Stimulated activated CD8-positive, alpha-beta memory T cell treated with anti-CD3 and anti-CD28 coated beads, Interleukin-2, amount 100 ng/mL, for 1 hour (primary cell): Measurements from ENCODE around the gene HSPA1B.
"Not testable (repeated sequence)": the region's sequence is repeated elsewhere in the genome, so short reads cannot be mapped to it uniquely, and the experiment has no call there.

ENCODE experiments used
- DNase-seq, 2 donors: peaks; one replicate each; pipeline ENCODE4 v3.0.0-alpha.2; 2020; ENCODE audit warnings: low read depth in 2 of 2

The HSPA1B gene

DNA sequence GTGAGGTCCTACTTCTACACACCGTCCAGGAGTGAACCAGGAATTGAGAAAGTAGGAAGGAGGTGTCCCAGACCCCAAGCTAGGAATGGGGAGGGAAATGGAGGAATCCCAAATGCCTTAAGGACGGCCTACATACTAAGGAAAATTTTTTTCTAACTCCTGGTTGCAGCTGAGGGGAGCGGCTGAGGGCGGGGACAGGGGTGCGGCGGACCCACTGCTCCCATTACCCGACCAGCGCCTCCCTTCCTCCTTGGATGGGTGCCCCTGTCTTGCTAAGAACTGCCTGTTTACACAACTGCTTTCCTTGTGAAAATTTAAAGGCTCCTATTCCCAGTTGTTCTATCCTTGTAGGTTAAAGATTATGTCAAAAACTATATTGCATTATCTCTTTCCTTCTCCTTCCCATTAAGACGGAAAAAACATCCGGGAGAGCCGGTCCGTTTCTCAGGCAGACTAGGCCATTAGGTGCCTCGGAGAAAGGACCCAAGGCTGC, 699 bp upstream of the HSPA1B start:
- no peak for DNase-seq

DNA sequence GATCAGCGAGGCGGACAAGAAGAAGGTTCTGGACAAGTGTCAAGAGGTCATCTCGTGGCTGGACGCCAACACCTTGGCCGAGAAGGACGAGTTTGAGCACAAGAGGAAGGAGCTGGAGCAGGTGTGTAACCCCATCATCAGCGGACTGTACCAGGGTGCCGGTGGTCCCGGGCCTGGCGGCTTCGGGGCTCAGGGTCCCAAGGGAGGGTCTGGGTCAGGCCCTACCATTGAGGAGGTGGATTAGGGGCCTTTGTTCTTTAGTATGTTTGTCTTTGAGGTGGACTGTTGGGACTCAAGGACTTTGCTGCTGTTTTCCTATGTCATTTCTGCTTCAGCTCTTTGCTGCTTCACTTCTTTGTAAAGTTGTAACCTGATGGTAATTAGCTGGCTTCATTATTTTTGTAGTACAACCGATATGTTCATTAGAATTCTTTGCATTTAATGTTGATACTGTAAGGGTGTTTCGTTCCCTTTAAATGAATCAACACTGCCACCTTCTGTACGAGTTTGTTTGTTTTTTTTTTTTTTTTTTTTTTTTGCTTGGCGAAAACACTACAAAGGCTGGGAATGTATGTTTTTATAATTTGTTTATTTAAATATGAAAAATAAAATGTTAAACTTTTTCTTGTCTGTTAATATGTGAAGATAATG, 2.2 kb downstream of the HSPA1B start:
- DNase-seq = no peak

GRCh38 chr6:31830886-31831335, 3.4 kb downstream of the HSPA1B start:
- no peak for DNase-seq

- no peak for DNase-seq
Observed at GRCh38 chr6:31831350-31832215, 4.0 kb downstream of the HSPA1B start.

DNA sequence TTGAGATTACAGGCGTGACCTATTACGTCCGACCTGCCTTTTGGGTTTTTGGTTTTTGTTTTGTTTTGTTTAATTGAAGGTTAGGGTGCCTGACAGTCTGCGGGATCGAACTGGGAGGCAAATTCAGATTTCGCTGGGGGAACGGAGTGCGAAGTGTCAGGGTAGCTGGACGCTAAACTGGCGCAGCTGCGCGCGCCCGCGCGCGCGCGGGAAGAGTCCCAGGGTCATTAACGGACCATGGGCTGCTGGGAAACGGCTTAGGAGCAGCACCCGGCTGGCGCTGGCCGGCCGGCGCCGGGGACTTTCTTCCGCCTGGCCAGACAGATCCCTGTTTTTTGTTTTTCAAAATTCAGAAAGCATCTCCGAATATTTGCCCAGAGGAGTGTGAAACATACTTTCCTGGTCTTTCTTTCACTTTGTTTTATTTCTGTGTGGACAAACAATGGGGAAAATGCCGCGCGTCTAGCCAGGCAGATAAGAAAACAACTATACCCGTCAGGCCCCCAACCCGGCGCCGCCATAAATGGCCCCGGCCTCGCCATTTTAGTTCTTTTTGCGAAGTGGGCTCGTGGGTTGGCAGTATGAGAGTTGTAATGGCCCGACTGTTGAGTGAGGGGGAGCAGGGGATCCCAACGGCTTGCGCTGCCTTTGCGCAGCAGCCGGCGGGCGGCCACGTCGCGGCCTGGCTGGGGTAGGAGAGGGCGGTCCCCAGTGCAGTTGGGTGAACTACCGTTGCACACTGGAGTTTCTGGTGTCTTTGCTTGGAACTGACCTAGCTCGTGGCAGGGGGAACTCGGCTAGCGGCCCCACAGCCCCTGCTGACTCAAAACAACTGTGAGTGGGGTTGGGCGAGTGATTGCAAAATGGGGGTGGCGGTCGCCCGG, 7.1 kb downstream of the HSPA1B start:
- DNase-seq = peak; percentile 52 to 63

GRCh38 chr6:31836047-31836473, 8.5 kb downstream of the HSPA1B start:
- no peak for DNase-seq

DNA sequence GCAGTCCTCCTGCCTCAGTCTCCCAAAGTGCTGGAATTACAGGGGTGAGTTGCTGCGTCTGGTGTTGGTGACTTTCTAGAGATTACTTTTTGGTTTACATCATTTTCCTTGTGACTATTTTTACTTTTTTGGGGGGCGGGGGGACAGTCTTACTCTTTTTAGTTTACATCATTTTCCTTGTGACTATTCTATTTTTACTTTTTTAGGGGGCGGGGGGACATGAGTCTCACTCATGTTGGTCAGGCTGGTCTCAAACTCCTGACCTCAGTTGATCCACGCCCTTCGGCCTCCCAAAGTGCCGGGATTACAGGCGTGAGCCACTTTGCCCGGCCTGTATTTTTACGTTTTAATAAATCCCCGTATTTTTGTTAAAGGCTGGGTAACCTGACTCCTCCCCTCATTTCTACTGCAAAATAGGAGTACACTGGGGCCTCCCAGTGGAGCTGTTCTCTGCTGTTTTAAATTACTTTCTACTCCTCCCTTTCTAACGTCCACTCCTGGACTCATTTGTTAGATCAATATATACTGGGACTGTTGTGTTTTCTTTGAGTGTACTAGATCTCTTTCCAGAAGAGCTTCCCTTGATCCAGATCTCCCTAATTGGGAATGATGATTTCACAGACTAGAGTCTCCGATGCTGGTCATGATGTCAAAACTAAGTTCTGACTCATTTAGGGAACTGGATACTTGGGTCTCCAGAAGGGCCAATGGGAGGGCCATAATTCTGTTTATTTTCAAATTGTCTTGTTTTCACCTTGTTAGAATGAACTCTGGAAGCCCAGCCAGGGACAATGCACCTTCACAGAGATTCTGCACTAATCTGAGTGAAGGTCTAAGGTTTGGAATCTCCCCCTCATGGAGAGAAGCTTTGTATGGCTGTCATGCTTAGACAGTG, 9.2 kb downstream of the HSPA1B start:
- no peak for DNase-seq

DNA sequence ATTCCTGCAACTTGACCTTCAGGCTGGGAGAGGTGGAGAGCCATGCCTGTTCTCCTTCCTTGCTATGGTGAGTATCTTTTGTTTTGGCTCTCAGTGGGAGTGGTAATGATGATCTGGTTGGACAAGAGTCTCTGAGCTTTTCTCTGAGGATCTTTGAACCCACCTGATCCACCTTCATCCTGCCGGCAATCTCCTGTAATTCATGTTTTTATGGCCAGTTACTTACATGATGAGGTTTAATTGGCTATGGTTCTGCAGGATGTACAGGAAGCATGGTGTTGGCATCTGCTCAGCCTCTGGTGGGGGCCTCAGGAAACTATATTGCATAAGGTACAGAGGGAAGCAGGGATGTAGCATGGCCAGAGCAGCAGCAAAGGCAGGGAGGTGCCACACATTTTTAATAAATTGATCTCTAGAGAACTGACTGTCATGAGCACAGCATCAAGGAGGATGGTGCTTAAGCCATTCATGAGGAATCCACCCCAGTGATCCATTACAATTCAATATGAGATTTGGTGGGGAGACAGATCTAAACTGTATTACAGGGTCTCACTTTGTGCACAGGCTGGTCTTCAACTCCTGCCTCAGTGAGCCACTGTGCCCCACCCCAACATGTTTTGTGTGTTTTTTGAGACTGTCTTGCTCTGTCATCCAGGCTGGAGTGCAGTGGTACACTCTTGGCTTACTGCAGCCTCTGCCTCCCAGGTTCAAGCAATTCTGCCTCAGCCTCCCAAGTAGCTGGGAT, 10.0 kb downstream of the HSPA1B start:
- no peak for DNase-seq

GRCh38 chr6:31838114-31838553, 10.6 kb downstream of the HSPA1B start:
- DNase-seq = not testable (repeated sequence)

DNA sequence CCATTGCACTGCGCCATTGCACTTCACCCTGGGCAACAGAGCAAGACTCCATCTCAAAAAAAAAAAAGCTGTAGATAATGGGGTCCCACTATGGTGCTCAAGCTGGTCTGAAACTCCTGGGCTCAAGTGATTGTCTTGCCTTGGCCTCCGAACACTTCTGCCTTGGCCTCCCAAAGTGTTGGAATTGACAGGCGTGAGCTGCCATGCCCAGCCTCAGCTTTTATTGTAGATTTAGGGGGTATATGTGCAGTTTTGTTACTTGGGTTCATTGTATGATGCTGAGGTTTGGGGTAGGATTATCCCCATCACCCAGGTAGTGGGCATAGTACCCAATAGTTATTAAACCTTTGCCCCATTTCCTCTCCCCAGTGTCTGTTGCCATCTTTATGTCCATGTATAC, 11.4 kb downstream of the HSPA1B start:
- no peak for DNase-seq

- DNase-seq = not testable (repeated sequence)
Observed at GRCh38 chr6:31839779-31840126, 12.2 kb downstream of the HSPA1B start.

- DNase-seq = no peak
Observed at GRCh38 chr6:31842053-31842452, 14.5 kb downstream of the HSPA1B start.

DNA sequence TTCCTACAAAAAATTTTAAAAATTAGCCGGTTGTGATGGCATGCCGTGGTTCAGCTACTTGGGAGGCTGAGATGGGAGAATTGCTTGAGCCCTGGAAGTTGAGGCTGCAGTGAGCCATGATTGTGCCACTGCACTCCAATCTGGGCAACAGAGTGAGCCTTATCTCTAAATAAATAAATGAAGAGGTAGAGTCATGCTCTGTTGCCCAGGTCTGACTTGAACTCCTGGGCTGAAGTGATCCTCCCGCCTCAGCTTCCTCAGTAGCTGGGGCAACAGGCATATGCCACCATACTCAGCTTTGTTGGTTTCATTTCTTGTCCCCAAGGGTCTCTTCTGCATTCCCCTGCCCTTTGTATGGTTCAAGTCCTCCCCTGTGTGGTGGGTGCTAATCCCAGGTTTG, 17.0 kb downstream of the HSPA1B start:
- no peak for DNase-seq

GRCh38 chr6:31847276-31847978, 19.9 kb downstream of the HSPA1B start:
- DNase-seq = no peak

GRCh38 chr6:31850765-31851484, 23.4 kb downstream of the HSPA1B start:
- DNase-seq = no peak

- DNase-seq = no peak
Observed at GRCh38 chr6:31851485-31851832, 23.9 kb downstream of the HSPA1B start.

DNA sequence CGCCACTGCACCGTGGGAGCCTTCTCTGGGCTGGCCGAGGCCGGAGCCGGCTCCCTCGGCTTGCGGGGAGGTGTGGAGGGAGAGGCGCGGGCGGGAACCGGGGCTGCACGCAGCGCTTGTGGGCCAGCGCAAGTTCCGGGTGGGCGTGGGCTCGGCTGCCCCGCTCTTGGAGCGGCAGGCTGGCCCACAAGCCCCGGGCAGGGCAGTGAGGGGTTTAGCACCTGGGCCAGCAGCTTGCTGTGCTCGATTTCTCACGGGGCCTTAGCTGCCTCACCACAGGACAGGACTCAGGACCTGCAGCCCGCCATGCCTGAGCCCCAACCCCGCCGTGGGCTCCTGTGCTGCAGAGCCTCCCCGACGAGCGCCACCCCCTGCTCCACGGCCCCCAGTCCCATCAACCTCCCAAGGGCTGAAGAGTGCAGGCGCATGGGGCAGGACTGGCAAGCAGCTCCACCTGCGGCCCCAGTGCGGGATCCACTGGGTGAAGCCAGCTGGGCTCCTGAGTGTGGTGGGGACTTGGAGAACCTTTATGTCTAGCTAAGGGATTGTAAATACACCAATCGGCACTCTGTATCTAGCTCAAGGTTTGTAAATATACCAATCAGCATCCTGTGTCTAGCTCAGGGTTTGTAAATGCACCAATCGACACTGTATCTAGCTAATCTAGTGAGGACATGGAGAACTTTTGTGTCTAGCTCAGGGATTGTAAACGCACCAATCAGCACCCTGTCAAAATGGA, 24.6 kb downstream of the HSPA1B start:
- DNase-seq = not testable (repeated sequence)

- DNase-seq = not testable (repeated sequence)
Observed at GRCh38 chr6:31857774-31858173, 30.2 kb downstream of the HSPA1B start.
